Activated CD4-positive, alpha-beta T cell treated with anti-CD3 and anti-CD28 coated beads, Interleukin-2, amount 50 U/mL, for 48 hours (primary cell): ENCODE results near the gene EXOSC9.

Source experiments
- DNase-seq, 2 experiments: peaks; one replicate each; pipeline ENCODE4 v3.0.0-alpha.2; 2020

Gene EXOSC9

DNA sequence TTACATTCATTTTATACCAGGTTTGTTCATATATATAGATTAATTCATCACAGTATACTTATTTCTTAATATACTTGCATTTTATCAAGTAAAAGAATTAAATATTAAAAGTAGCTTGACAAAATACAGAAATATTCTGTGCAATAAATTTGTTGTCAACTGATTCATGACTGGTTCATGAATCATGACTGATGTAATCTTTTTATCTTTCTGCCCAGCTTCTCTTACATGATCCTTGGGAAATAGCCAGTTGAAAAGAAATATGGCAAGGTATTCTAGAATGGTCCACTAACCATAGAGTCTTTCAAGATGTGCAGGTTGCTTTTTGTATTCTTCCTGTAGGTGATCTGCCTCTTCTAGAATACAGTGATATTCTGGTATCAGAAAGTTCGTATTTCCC, 26.7 kb downstream of the EXOSC9 start:
- DNase-seq = no peak

DNA sequence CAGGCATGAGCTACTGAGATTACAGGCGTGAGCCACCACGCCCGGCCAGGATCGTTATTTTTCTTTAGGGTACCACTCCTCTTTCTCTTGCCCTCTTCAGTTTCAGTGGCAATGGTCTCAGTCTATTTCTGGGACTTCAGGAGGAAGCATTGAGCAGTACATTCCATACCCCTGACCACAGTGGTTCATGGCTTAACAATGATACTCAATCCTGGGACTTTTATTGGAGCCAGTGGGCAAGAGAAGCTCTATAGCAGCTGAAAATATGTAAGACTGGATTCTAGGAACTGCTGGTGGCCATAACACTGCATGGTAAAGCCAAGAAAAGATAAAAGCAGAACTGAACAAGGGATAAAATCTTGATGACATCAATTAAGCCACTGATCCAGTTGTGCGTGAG, 28.4 kb downstream of the EXOSC9 start:
- no peak for DNase-seq

DNA sequence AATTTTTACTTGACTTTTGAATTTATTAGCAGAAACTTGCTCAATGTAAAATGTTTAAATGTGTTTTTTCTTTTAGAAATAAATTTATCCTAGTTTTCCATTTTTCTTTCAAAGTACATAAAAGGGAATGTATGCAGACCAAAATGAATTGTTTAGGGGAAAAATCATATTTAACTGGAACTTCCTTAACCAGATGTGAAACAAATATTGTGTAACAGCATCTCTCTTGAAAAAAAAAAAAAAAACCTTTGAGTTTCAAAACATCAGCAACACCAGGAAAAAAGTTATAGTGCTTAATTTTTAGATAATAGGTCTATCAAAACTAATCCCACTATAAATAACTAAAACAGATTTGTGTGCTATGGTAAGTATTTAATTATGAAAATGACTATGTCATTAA, 37.0 kb downstream of the EXOSC9 start:
- no peak for DNase-seq

DNA sequence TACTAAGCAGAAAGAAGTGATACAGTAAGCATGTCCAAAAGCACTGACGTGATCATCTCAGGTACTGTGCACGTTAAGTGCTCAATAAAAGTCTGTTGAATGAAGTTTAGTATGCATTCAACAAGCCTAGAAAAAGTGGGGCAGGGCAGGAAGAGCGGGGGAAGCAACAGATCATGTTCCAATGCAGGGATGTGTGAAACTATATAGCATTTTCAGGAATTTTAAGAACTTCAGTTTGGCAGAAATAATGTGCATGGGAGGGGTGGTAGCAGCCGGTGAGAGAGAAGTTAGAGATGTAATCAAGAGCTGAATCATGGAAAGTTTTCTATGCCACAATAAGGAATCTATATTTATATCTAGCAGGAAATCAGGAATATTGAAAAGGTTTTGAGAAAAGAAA, 41.7 kb downstream of the EXOSC9 start:
- DNase-seq = no peak

DNA sequence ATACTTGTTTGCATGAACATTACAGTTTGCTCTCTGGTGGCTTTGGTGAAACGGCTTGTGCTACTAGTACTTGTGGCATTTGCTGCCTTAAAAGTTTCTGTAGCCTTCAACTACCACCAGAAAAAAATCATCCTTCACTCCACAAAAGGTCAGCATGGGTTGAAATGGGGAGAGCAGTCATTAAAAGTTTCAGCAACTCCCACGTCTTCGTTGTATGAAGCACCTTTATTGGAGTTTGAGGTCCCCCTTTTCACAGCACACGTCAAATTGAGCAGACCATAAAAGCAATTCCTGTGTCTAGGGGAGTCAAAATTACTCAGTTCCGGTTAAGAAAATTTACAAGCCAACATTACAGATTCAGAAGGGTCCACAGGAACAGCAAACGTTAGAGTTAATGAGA, 45.5 kb downstream of the EXOSC9 start:
- no peak for DNase-seq

DNA sequence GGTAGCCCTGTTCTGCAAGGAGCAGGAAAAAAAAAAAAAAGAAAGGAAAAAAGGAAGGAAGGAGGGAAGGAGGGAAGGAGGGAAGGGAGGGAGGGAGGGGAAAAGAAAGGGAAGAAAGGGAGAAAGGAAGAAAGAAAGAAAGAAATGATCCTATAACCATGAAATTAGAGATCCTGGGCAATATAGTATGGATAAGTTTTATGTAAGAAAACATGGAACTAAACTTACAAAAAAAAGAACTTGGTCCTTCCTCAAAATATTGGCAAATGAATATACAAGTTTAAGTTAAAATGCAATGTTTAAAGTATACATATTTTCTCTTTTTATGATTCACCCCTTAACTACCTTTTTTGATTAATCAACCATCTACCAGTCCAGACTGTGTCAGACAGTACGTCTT, 50.2 kb downstream of the EXOSC9 start:
- no peak for DNase-seq

DNA sequence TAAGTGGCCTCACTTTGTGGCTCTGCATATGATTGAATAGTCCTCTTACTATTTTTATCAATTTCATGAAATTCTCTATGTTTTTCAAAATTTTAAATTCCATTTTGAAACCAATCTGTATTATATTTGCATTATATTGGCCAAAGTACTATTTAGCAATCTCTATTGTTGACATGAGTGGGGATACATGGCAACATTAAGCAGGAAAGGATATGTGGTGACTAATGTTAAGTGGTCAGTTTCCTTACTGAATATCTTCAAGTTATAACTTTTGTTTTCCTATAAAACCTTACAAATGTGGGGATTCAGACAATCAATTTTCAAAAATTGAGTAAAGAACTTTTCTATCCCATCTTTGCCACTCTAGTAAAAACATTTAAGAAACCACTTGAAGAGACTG, 59.0 kb downstream of the EXOSC9 start:
- no peak for DNase-seq

DNA sequence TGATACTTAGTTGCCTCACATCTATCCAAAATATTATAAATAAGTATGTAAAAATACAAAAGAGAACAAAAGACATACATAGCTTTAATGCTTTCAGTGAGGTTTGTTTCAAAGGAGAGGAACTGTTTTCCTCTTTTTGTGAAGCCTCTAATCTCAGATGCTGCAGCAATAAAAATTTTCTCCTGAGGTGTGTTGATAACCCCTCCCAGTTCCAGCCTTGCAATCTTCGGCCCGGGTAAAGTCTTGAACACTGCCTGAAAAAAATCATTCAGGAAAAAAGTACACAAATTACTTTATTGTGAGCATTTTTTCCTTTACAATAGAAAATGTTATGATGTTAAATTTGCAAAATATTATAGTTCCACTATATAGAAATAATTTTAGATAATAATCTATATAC, 60.3 kb downstream of the EXOSC9 start:
- no peak for DNase-seq

DNA sequence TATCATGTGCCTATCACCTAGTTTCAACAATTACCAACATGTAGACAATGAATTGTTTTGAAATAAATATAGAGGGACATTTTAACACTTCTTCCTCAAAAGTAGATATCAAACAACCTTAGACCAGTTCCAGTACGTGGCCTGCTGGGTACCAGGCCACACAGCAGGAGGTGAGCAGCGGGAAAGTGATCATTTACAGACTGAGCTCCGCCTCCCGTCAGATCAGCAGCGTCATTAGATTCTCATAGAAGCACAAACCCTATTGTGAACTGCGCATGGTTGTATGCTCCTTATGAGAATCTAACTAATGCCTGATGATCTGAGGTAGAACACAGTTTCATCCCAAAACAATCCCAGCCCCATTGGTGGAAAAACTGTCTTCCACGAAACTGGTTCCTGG, 62.7 kb downstream of the EXOSC9 start:
- no peak for DNase-seq
